GM21367 (cell line): ENCODE data around the gene HSD17B14.

Experiments
- ATAC-seq: cut with Tn5 transposase; IDR thresholded peaks from one replicate; pipeline ENCODE4 v1.9.1; 2021; ENCODE audit not compliant: unreplicated experiment

Gene HSD17B14

DNA sequence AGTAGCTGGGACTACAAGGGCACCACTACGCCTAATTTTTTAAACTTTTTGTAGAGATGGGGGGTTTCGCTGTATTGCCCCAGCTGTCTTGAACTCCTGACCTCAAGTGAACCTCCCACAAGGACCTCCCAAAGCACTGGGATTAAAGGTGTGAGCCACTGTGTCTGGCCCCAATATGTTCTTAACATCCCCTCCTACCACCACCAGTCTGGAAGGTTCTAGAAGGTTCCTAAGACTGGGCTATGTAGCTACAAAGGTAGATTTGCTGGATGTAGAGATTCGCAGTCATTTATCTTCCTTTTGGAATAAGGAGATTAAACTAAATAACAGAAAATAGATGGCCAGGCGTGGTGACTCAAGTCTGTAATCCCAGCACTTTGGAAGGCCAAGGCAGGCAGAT lies 5.3 kb downstream of the HSD17B14 start:
- no peak for ATAC-seq

- no peak for ATAC-seq
Observed at GRCh38 chr19:48830088-48830487, 6.2 kb downstream of the HSD17B14 start.

- ATAC-seq = no peak
Observed at GRCh38 chr19:48826606-48827020, 9.7 kb downstream of the HSD17B14 start.

- ATAC-seq = no peak
Observed at GRCh38 chr19:48822514-48822913, 13.8 kb downstream of the HSD17B14 start.

GRCh38 chr19:48821633-48822032 lies 14.7 kb downstream of the HSD17B14 start:
- ATAC-seq = no peak

GRCh38 chr19:48819366-48819816 lies 16.9 kb downstream of the HSD17B14 start:
- ATAC-seq = no peak

- ATAC-seq = no peak
Observed at GRCh38 chr19:48818234-48818820, 18.0 kb downstream of the HSD17B14 start.

DNA sequence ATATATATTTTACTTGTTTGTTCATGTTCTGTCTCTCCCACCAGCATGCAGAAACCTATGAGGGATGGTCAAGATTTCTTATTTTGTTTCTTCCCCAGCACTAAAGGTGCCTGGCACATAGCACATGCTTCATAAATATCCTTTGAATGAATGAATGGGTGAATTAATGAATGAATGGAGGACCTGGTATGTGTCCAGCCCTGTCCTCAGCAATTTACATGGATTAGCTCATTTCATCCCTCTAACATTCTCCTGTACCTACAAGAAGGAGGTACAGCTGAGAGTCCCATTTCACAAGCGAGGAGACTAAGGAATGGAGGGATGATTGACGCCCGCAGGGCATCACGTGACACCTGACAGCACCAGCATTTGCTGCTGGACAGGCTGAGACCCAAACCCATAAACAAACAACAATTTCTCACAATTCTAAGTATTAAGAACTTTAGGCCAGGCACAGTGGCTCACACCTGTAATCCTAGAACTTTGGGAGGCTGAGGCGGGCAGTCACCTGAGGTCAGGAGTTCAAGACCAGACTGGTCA lies 18.6 kb downstream of the HSD17B14 start:
- ATAC-seq = no peak

- ATAC-seq = no peak
Observed at GRCh38 chr19:48815870-48816501, 20.3 kb downstream of the HSD17B14 start.

- no peak for ATAC-seq
Observed at GRCh38 chr19:48814895-48815294, 21.4 kb downstream of the HSD17B14 start.

GRCh38 chr19:48813123-48813913 lies 23.0 kb downstream of the HSD17B14 start:
- ATAC-seq = no peak

DNA sequence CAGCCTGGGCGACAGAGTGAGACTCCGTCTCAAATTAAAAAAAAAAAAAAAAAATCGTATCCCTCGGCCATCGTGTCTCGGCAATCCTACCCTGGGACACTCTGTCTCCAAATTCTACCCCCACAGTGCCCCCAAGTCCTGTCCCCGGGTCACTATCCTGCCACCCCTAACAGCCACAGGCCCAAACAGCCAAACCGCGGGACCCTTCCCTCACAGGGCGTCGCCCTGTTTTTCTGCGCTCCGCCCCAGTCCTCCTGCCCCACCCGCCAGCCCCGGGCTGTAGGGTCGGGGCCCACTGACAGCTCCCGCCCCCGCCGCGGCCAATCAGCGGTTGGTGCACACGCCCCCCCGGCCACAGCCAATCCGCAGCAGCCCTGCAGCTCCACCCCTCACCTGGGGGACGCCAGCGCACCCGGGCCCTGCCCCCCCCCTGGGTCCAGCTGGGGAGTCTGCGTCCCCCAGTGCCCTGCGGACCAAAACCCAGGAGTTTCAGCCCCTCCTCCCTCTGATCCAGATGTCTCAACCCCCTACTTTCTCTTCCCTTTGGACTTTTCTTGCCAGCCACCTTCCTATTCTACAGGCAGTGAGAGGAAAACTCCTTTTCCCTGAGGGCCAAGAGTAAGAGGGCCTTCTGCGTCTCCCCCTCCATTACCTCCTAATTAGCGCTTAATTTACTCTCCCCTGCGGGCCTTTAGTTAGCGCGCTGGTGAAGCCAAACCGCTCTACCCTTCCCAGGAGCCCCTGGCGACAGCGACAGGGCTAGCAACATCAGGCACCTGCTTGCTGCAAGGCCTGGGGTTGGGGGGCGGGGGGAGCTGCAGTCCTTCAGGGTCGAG lies 24.0 kb downstream of the HSD17B14 start:
- ATAC-seq = peak; percentile 50

DNA sequence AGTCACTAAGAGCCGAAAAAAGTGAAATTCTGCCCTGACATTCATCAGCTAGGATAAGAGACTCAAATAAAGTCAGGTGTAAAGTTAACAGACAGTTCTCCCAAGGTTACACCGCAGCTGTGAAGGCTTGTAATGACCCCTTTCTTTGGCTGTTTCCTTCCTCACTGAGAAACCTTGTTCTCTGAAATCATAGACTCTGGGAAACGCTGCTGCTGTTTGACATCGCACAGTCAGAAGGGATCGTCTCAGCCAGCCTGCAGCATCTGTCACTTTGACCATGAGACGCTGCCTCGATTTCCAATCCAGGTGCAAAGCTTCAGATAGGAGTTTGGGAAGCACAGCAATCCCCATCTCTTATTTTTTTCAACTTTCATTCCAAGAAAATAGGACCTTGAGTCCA lies 26.1 kb downstream of the HSD17B14 start:
- ATAC-seq = no peak

GRCh38 chr19:48807590-48808308 lies 28.5 kb downstream of the HSD17B14 start:
- ATAC-seq = no peak

DNA sequence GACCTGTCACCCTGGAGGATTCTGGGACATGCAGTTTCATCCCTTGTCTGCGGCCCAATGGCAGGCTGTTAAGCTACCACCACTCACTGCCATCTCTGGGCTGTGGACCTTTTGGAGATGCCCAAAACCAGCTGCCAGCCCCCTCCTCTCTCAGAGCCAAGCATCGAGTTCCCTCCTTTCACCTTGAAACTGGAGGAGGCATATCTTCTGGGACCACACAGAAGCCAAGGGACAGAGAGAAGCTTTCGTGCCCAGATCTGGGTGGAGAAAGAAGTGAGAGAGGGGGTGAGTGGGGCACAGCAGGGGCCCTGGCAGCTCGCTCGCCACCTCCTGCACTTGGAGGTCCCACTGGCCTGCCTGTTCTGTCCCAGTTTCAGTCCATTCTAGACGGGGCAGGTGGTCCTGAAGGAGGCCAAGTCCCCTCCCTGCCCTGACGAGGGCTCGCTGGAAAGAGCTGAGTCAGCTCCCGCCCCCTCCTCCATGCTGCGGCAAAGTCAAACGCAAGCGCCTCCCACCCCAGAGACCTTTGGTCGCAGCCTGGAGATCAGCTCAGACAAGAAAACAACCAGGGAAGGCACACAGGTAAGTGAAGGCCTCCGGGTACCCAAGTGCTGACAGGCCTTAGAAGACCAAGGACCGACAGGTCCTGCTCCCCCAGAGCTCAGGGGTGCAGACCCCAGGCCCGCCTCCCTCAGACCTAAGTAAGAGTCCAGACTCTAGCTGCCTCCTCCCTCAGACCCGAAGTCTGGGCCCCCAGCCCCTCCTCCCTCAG lies 29.3 kb downstream of the HSD17B14 start:
- no peak for ATAC-seq

- no peak for ATAC-seq
Observed at GRCh38 chr19:48806518-48806817, 29.8 kb downstream of the HSD17B14 start.

DNA sequence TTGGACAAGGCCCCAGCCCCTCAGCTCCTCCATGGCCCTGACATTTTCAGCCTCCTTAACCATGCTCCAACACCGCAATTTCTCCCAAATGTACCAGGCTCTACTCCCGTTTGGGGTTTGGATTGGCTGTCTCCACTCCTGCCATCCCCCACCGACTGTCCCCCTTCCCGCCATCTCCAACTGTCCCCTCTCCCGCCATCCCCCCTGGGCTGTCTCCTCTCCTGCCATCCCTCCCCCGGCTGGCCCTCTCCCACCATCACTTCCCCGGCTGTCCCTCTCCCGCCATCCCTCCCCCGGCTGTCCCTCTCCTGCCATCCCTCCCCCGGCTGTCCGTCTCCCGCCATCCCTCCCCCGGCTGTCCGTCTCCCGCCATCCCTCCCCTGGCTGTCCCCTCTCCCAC lies 30.8 kb downstream of the HSD17B14 start:
- no peak for ATAC-seq

GRCh38 chr19:48804496-48804895 lies 31.8 kb downstream of the HSD17B14 start:
- no peak for ATAC-seq

DNA sequence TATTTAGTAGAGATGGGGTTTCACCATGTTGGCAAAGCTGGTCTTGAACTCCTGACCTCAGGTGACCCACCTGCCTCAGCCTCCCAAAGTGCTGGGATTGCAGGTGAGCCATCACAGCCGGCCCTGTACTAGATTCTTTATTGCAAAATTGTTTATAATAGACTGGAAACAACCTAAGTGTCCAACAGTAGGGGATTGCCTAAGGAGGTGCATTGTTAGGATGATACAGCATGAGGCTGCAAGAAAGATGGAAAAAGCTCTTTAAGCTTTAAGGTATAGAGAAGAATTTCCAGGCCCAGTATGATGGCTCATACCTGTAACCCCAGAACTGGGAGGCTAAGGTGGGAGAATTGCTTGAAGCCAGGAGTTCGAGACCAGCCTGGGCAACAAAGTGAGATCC lies 33.7 kb downstream of the HSD17B14 start:
- ATAC-seq = no peak
